Measurements from ENCODE around the gene DIPK2A.

DIPK2A gene

GRCh38 chr3:143971359-143972154, at the start of gene DIPK2A:
Gene DIPK2A (plus strand): TSS chr3:143971823. CDS start chr3:143972333, 510 bp downstream.
- peak; percentile 87 for DNase-seq

GRCh38 chr3:143924522-143925285, 46.9 kb upstream of the DIPK2A start:
- no peak for DNase-seq

- DNase-seq, result no peak
Observed at GRCh38 chr3:143928056-143928455, 43.6 kb upstream of the DIPK2A start.

- no peak for DNase-seq
Observed at GRCh38 chr3:143928541-143929255, 42.9 kb upstream of the DIPK2A start.

- DNase-seq, result no peak
Observed at GRCh38 chr3:143934791-143935190, 36.8 kb upstream of the DIPK2A start.

- no peak for DNase-seq
Observed at GRCh38 chr3:143935678-143936077, 35.9 kb upstream of the DIPK2A start.

- DNase-seq, result no peak
Observed at GRCh38 chr3:143950810-143951209, 20.8 kb upstream of the DIPK2A start.

GRCh38 chr3:143951351-143951971, 20.2 kb upstream of the DIPK2A start:
- peak in 1 of 2 experiments; percentile 3 for DNase-seq

GRCh38 chr3:143952569-143953072, 19.0 kb upstream of the DIPK2A start:
- no peak for DNase-seq

- DNase-seq, result no peak
Observed at GRCh38 chr3:143955113-143955512, 16.5 kb upstream of the DIPK2A start.

GRCh38 chr3:143956838-143957237, 14.8 kb upstream of the DIPK2A start:
- DNase-seq, result no peak

GRCh38 chr3:143957453-143957852, 14.2 kb upstream of the DIPK2A start:
- no peak for DNase-seq

- no peak for DNase-seq
Observed at GRCh38 chr3:143958966-143959365, 12.7 kb upstream of the DIPK2A start.

GRCh38 chr3:143961342-143961741, 10.3 kb upstream of the DIPK2A start:
- DNase-seq, result no peak

- DNase-seq, result no peak
Observed at GRCh38 chr3:143963946-143964345, 7.7 kb upstream of the DIPK2A start.

GRCh38 chr3:143970773-143971358, 757 bp upstream of the DIPK2A start:
- peak; percentile 24 to 58 for DNase-seq

GRCh38 chr3:143972155-143972504, 507 bp downstream of the DIPK2A start:
- no peak for DNase-seq

- peak; percentile 58 to 81 for DNase-seq
Observed at GRCh38 chr3:143972505-143973258, 1.1 kb downstream of the DIPK2A start.

- DNase-seq, result peak; percentile 55 to 75
Observed at GRCh38 chr3:143973259-143974021, 1.8 kb downstream of the DIPK2A start.

- no peak for DNase-seq
Observed at GRCh38 chr3:143974271-143975238, 2.9 kb downstream of the DIPK2A start.
